Retinal pigment epithelial cell (primary cell): ENCODE results near the gene SCAPER.
A peak's percentile ranks its signal among the peaks of the same experiment; 100 is the strongest.

Experiments
- DNase-seq: peaks from one replicate; pipeline ENCODE4 v3.0.0-alpha.2; 2010; ENCODE audit warnings: low read depth
- H3K4me3 ChIP-seq: 2 replicates; pipeline ENCODE4 v1.5.1; 2011; ENCODE audit warnings: mild to moderate bottlenecking, low read length, control low read depth, moderate library complexity
- TF ChIP-seq, protein P1 (sequence below): conservative IDR thresholded peaks from 2 replicates; pipeline ENCODE4 v1.5.1; 2011; ENCODE audit warnings: low read depth, low read length, control low read depth, inconsistent platforms

Gene SCAPER

DNA sequence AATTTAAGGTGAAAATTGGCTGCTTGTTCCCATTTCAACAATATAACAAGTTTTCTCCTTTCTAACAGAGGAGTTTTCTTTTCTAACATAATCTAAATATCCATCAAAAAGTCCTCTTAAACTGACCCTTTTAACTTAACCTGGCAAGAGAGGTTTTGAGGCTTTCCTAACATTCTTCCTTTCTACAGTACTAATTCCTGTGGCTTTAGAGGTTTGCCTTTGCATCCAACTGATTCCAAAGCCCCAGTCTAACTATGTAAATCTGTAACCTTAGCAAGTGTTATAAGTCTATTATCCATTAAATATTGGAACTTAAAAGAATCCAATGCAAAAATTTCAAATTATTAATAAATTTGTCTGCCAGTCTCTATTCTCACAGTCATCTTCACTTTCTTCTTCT, 434.4 kb downstream of the SCAPER start:
- no peak overlapping the region for H3K4me3 ChIP-seq
- peak; percentile 7 for DNase-seq
- TF ChIP-seq, protein P1, sequence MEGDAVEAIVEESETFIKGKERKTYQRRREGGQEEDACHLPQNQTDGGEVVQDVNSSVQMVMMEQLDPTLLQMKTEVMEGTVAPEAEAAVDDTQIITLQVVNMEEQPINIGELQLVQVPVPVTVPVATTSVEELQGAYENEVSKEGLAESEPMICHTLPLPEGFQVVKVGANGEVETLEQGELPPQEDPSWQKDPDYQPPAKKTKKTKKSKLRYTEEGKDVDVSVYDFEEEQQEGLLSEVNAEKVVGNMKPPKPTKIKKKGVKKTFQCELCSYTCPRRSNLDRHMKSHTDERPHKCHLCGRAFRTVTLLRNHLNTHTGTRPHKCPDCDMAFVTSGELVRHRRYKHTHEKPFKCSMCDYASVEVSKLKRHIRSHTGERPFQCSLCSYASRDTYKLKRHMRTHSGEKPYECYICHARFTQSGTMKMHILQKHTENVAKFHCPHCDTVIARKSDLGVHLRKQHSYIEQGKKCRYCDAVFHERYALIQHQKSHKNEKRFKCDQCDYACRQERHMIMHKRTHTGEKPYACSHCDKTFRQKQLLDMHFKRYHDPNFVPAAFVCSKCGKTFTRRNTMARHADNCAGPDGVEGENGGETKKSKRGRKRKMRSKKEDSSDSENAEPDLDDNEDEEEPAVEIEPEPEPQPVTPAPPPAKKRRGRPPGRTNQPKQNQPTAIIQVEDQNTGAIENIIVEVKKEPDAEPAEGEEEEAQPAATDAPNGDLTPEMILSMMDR, result no peak

GRCh38 chr15:76468722-76469121, 436.4 kb downstream of the SCAPER start:
- no peak overlapping the region for H3K4me3 ChIP-seq
- DNase-seq, result no peak
- TF ChIP-seq, protein P1, result no peak

GRCh38 chr15:76467136-76467535, 438.0 kb downstream of the SCAPER start:
- TF ChIP-seq, protein P1, result no peak
- no peak for DNase-seq
- H3K4me3 ChIP-seq, result no peak overlapping the region

DNA sequence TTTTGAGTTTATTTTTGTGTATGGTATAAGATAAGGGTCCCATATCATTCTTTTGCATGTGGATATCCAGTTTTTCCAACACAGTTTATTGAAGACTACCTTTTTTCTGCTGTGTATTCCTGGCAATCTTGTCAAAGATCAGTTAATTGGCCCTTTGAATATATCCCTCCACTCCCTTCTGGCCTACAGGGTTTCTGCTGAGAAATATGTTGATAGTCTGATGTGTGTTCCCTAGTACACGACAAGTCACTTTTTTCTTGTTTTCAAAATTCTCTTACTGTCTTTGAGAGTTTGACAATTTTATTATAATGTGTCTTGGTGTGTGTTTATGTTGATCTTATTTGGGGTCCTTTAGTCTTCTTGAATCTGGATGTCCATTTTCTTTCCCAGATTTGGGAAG, 439.4 kb downstream of the SCAPER start:
- no peak overlapping the region for H3K4me3 ChIP-seq
- TF ChIP-seq, protein P1, result no peak
- DNase-seq, result no peak

DNA sequence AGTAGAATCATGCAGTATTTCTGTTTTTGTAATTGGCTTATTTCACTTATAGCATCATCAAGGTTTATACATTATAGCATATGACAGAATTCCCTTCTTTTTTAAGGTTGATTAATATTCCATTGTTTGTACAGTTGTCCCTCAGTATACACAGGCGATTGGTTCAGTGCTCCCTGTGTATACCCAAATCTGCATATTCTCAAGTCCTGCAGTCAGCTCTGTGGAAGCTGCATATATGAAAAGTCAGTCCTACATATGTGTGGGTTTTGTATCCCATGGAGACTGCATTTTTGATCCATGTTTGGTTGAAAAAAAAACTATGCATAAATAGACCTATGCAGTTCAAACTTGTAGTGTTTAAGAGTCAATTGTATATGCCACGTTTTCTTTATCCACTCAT, 440.9 kb downstream of the SCAPER start:
- TF ChIP-seq, protein P1, result no peak
- no peak overlapping the region for H3K4me3 ChIP-seq
- no peak for DNase-seq

- H3K4me3 ChIP-seq, result no peak overlapping the region
- TF ChIP-seq, protein P1, result no peak
- DNase-seq, result peak; percentile 7
Observed at GRCh38 chr15:76460871-76461270, 444.3 kb downstream of the SCAPER start.

GRCh38 chr15:76460347-76460746, 444.8 kb downstream of the SCAPER start:
- no peak overlapping the region for H3K4me3 ChIP-seq
- TF ChIP-seq, protein P1, result no peak
- DNase-seq, result no peak
